Islet precursor cell (in vitro differentiated cells): ENCODE data around the gene CUX1.
A peak's percentile ranks its signal among the peaks of the same experiment; 100 is the strongest.
"Not testable (repeated sequence)": the region's sequence is repeated elsewhere in the genome, so short reads cannot be mapped to it uniquely, and the experiment has no call there.

Source experiments
- DNase-seq: peaks from one replicate; pipeline ENCODE4 v3.0.0-alpha.2; 2018

The CUX1 gene

DNA sequence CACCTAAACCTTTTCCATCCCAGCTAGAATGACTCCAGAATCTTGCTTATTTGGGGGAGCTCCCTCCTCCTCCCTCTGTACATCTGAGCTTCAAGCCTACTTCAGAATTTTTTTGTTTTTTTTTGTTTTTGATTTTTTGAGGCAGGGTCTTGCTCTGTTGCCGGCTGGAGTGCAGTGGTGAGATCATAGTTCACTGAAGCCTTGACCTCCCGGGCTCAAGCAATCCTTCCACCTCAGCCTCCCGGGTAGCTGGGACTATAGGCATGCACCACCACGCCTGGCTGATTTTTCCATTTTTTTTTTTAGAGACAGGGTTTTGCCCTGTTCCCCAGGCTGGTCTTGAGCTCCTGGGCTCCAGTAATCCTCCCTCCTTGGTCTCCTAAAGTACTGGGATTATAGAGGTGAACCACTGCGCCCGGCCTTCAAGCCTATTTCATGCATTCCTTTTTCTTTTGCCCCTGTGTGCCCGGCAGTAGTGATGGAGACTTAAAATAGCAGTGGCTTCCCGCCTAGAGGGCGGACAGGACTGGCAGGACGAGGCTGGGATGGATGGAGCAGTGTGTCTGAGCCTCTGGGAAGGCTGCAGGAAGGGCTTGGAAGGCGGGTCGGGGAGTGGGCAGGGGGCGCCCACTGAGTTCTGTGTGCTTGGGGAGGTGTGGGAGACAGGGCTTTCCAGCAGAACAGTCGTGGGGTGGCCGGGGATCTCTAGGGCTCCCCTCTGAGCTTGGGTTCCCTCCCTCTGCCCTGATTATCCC is 8.8 kb downstream of the CUX1 start:
- no peak for DNase-seq

- no peak for DNase-seq
Observed at GRCh38 chr7:101828301-101829020, 11.0 kb downstream of the CUX1 start.

DNA sequence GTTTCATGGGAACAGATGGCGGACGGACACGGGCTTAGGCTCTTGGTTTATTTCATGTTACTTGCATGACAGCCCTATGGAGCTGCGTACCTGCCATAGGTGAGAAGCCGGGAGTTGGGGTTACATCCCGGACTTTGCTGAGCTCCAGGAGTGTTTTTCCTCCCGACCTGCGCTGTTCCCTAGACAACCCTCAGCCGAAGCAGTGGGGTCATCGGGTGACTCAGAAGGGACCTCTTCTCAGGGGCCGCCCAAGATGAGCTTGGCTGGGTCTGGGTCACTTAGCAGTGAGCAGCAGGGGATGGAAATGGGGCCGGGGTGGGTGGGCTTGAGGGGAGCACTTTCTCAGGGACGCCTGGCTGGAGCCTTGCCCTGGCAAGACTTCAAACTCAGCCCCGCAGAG is 11.9 kb downstream of the CUX1 start:
- no peak for DNase-seq

- DNase-seq: no peak
Observed at GRCh38 chr7:101829821-101830220, 12.4 kb downstream of the CUX1 start.

- DNase-seq: not testable (repeated sequence)
Observed at GRCh38 chr7:101831396-101831795, 14.0 kb downstream of the CUX1 start.

DNA sequence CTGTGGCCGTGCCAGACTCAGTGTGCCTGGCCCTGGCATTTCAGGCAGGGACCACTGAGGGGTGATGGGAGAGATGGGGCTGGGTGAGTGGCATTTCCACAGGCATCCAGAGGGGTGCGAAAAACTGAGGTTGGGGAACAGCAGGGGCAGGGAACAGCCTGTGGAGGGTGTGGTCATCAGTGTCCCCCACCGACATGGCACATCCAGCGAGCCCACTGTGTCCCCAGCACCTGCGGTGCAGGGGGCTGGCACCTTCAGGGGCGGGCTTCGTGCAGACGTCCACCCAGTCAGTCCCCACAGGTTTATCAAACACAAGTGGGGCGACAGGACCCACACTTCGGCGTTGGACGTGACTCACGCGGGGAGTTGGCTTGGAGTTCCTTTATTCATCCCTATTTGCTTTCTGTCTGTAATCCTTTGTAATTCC is 14.8 kb downstream of the CUX1 start:
- DNase-seq: no peak

DNA sequence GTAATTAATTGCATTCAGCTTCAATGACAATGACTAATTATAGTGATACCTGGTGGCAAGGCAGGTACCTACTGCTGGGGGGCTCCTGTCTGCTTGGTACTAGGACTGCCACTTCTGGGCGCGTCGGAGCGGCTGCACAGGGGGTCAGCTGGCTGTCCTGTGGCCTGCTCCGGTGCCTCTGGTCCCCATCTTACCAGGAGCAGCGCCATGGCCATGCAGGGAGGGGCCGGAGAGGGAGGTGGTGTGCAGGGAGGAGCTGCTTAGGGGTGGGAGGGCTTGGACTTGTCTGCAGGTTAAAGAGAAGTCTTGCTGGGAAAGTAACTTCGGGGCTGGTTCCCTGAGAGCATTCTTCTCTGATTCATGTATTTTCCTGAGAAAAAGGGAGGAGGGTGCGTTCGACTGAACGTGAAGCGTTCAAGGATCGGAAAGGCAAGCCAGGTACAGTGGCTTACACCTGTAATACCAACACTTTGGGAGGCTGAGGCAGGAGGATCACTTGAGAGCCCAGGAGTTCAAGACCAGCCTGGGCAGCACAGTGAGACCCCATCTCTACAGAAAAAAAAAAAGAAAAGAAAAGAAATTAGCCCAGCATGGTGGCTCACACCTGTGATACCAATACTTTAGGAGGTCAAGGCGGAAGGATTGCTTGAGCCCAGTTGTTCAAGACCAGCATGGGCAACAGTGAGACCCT is 15.4 kb downstream of the CUX1 start:
- peak; percentile 43 for DNase-seq

DNA sequence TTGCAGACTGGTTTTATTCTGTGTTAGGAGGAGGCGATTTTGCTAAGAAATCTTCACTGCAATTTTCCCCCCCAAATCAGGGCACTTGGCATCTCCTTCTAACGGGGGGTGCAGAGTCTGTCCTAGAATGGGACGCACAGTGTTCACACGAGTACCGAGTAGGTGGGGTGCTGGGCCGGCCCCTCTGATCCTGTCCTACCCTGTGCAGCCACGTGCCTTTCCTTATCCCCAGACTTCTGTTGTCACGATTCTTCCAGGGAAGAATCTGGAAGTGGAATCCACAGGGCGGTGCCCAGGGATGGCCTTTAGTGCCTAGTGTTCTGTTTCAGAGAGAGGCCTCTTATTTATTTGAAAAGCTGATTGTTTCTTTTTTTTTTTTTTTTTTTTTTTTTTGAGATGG is 16.4 kb downstream of the CUX1 start:
- DNase-seq: peak; percentile 40

GRCh38 chr7:101835136-101835535 is 17.7 kb downstream of the CUX1 start:
- peak; percentile 22 for DNase-seq

DNA sequence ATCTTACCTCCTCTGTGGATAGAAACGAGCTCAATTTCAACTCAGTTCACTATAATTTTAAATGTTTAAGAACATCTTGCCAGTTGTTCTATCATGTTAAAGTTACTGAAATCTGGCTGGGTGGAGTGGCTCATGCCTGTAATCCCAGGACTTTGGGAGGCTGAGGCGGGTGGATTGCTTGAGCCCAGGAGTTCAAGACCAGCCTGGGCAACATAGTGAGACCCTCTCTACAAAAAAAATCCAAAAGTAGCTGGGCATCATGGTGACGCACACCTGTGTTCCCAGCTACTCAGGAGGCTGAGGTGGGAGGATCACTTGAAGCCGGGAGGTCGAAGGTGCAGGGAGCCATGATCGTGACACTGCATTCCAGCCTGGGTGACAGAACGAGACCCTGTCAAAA is 20.0 kb downstream of the CUX1 start:
- not testable (repeated sequence) for DNase-seq

DNA sequence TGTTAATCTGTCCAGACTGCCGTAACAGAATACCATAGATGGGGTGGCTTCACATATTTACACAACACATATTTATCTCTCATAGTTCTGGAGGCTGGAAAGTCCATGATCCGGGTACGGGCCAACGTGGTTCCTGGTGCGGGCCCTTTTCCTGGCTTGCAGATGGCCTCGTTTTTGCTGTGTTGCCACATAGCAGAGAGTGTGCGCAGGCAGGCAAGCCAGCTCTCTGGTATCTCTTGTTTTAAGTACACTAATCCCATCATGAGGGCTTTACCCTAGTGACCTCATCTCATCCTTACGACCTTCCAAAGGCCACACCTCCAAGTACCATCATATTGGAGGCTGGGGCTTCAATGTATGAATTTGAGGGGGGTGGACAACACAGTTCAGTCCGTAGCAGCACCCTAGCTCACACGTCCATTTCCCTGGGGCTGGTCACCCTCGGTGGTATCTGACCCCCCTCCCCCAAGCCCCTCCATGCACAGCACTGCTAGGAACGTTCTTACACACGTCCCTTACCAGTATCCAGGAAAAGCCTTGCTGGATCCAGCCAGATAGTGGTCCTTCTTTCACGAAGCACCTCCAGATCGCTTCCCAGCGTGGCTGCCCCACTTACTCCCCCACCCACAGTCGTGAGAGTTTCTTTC is 21.5 kb downstream of the CUX1 start:
- DNase-seq: no peak

DNA sequence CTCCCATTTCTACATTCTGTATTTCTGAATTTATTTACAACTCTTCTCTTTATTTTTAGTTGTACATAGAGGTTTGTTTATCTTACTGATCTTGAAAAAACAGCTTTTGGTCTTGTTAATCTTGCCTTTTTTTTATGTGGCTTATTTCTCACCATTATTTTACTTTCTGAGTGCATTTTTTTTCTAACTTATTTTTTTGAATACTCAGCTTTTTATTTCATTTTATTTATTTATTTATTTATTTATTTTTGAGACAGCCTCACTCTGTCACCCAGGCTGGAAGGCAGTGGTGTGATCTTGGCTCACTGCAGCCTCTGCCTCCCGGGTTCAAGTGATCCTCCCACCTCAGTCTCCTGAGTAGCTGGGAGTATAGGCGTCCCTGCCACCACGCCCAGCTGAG is 23.9 kb downstream of the CUX1 start:
- no peak for DNase-seq

DNA sequence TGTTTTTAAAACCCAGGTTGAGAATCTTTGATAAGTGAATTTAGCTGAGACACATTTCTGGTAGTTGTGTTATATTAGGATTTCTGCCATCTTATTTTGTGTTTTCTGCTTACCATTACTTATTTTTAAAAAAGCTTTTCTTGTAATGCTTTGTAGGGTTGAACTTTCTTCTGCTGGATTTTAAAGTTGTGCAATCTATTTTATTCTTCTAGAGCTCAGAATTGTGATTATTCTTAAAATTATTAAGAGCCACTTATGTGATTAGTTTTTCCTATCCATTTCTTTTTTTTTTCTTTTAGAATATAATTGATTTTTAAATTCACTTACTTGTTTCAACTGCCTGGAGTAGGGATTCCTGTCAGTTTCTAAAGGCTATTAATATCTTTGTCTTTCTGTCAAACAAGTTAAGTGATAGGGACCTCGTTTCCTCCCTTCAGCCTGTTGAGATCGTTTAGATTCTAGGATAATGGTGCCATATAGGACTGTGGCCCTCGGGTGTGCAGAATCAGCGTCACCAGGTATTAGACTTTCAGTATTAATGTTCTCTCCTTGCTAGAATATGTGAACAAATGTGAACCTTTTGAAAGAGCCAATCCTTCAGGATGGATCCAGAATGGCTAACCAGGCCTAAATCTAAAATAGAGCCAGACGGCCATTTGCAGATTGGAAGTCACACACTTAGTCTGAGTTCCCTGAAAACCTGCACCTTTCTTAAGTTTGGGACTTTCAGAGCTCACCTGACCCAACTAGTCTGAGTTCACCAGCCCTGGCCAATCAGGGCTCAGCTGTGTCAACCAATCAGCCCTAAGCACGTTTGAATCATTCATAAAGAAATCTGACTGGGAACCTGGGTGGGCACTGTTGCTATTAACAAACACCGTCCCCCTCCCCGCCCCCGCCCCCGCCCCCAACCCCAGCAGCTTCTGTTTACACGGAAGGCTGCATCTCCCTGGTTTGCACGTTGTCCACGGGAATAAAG is 26.2 kb downstream of the CUX1 start:
- DNase-seq: no peak

GRCh38 chr7:101845974-101846373 is 28.5 kb downstream of the CUX1 start:
- no peak for DNase-seq

GRCh38 chr7:101846800-101847538 is 29.5 kb downstream of the CUX1 start:
- DNase-seq: no peak

GRCh38 chr7:101848208-101848951 is 31.0 kb downstream of the CUX1 start:
- no peak for DNase-seq

DNA sequence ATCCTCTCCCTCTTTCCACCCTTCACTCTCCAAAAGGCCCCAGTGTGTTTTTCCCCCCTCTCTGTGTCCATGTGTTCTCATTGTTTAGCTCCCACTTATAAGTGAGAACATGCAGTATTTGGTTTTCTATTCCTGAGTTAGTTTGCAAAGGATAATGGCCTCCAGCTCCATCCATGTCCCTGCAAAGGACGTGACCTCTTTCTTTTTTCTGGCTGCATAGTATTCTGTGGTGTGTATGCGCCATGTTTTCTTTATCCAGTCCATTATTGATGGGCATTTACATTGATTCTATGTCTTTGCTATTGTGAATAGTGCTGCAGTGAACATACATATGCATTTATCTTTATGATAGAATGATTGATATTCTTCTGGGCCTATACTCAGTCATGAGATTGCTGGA is 31.9 kb downstream of the CUX1 start:
- DNase-seq: not testable (repeated sequence)

DNA sequence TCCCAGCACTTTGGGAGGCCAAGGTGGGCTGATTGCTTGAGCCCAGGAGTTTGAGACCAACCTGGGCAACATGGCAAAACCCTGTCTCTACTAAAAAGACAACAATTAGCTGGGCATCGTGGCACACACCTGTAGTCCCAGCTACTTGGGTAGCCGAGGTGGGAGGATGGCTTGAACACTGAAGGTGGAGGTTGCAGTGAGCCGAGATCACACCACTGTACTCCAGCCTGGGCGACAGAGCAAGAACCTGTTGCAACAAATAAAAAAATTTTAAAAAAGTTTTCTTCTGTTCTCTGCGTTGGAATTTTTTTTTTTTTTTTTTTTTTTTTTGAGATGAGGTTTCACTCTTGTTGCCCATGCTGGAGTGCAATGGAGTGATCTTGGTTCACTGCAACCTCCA is 34.9 kb downstream of the CUX1 start:
- not testable (repeated sequence) for DNase-seq

GRCh38 chr7:101853684-101854083 is 36.3 kb downstream of the CUX1 start:
- no peak for DNase-seq

DNA sequence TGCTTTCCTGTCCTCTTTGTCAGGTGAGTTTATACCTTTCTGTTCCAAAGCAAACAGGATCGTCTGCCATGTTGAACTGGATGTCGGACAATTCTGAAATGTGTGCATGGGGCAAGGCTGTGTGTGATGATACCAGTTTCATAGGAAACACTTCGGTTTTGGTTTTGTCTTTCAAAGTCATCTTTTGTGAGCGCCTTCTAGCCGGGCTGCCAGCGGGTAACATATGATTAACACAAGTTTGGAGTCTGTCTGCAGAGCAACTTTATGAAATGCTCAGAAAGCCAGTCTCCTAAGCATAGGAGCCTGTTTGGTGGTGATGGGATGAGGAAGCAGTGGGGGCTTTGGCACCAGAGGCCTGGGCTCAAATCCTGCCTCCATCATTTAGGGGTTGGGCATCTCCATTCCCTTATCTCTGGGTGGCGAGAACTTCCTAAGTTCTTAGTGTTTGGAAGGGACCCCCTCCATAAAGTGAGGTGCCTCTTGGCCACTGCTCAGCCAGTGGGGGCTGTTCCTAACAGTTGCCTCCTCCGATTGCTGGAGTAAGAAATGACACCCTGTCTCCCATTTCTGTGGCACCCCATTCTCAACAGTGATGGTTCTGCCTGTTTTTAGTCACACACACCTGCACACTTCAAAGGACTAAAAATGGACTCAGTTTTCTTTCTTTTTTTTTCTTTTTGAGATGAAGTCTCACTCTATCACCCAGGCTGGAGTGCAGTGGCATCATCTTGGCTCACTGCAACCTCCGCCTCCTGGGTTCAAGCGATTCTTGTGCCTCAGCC is 36.8 kb downstream of the CUX1 start:
- no peak for DNase-seq
